Measurements from ENCODE around the gene BOLA1. TPM values are rescaled to one million over a fixed set of nuclear protein-coding genes. Genes with fewer than 3 reads are reported as not detected.

Gene BOLA1
- total and polyA plus RNA-seq, 2 of the 13 experiments (the other 11 are each of a cell fraction or from before 2014, with no cell fraction given): 3.2 to 4.2 TPM

DNA sequence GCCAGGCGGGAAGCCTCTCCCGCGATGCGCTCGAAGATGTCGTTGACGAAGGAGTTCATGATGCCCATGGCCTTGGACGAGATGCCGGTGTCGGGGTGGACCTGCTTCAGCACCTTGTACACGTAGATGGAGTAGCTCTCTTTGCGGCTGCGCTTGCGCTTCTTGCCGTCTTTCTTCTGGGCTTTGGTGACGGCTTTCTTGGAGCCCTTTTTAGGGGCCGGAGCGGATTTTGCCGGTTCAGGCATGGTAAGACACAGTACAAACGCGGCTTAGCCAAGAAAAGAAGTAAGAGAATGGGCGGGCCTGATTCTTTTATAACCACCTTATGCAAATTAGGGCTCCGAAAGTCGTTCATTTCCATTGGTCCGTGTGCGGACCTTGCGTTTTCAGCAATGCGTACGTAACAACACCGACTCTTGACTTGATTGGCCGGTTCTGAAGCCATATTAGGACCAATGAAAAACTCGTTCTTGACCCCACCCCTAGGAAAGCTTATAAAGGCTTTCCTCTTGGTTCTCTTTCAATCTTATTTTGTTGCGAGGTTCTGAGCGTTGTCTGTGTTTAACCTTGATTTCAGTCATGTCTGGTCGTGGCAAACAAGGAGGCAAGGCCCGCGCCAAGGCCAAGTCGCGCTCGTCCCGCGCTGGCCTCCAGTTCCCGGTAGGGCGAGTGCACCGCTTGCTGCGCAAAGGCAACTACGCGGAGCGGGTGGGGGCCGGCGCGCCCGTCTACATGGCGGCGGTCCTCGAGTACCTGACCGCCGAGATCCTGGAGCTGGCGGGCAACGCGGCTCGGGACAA lies 12.8 kb upstream of the BOLA1 start (continued):
- TF ChIP-seq, protein P1, sequence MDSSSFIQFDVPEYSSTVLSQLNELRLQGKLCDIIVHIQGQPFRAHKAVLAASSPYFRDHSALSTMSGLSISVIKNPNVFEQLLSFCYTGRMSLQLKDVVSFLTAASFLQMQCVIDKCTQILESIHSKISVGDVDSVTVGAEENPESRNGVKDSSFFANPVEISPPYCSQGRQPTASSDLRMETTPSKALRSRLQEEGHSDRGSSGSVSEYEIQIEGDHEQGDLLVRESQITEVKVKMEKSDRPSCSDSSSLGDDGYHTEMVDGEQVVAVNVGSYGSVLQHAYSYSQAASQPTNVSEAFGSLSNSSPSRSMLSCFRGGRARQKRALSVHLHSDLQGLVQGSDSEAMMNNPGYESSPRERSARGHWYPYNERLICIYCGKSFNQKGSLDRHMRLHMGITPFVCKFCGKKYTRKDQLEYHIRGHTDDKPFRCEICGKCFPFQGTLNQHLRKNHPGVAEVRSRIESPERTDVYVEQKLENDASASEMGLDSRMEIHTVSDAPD (CRISPR knock-in tag; IDR thresholded peaks at IDR 0.05): no peak
- peak; percentile 83 for TF ChIP-seq SAP130 (CRISPR knock-in tag; IDR thresholded peaks at IDR 0.05; ENCODE audit: low read depth)
- TF ChIP-seq, protein P2, sequence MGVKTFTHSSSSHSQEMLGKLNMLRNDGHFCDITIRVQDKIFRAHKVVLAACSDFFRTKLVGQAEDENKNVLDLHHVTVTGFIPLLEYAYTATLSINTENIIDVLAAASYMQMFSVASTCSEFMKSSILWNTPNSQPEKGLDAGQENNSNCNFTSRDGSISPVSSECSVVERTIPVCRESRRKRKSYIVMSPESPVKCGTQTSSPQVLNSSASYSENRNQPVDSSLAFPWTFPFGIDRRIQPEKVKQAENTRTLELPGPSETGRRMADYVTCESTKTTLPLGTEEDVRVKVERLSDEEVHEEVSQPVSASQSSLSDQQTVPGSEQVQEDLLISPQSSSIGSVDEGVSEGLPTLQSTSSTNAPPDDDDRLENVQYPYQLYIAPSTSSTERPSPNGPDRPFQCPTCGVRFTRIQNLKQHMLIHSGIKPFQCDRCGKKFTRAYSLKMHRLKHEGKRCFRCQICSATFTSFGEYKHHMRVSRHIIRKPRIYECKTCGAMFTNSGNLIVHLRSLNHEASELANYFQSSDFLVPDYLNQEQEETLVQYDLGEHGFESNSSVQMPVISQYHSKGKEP (CRISPR knock-in tag; IDR thresholded peaks at IDR 0.05): 0 out of 2 replicates have a peak, but pooled peaks have one; percentile 41
- TF ChIP-seq FOXA3 (CRISPR knock-in tag; IDR thresholded peaks at IDR 0.05): 0 out of 2 replicates have a peak, but pooled peaks have one; percentile 7
- TF ChIP-seq SMARCC2 (IDR thresholded peaks at IDR 0.05): no peak
- TF ChIP-seq PAWR (CRISPR knock-in tag; IDR thresholded peaks at IDR 0.05; ENCODE audit: borderline replicate concordance): no peak
- peak; percentile 39; the same call in 1 of the 2 replicates for TF ChIP-seq HDAC2 (CRISPR knock-in tag; IDR thresholded peaks at IDR 0.05)
- TF ChIP-seq ISL2 (CRISPR knock-in tag; IDR thresholded peaks at IDR 0.05): peak; percentile 41; the same call in 1 of the 2 replicates
- TF ChIP-seq HNRNPLL (IDR thresholded peaks at IDR 0.05; ENCODE audit: low read depth, low read length, poor library complexity, severe bottlenecking): peak; percentile 82
- 0 out of 2 replicates have a peak, but pooled peaks have one; percentile 13 for TF ChIP-seq ZNF343 (CRISPR knock-in tag; IDR thresholded peaks at IDR 0.05)
- TF ChIP-seq ZMAT3 (CRISPR knock-in tag; conservative IDR thresholded peaks at IDR 0.05): 0 out of 2 replicates have a peak, but pooled peaks have one; percentile 22
- TF ChIP-seq ZBTB7B (CRISPR knock-in tag; IDR thresholded peaks at IDR 0.05): peak; percentile 69; the same call in 1 of the 2 replicates
- TF ChIP-seq YEATS4 (CRISPR knock-in tag; IDR thresholded peaks at IDR 0.05; ENCODE audit: borderline replicate concordance): 0 out of 2 replicates have a peak, but pooled peaks have one; percentile 22
- TF ChIP-seq ZC3H13 (CRISPR knock-in tag; IDR thresholded peaks at IDR 0.05): peak; percentile 58
- TF ChIP-seq ZNF557 (CRISPR knock-in tag; IDR thresholded peaks at IDR 0.05): 0 out of 2 replicates have a peak, but pooled peaks have one; percentile 64
- TF ChIP-seq NFIC (IDR thresholded peaks at IDR 0.05; ENCODE audit: low read length): peak; percentile 19; the same call in 1 of the 2 replicates
- peak; percentile 69 for TF ChIP-seq ZFY (CRISPR knock-in tag; IDR thresholded peaks at IDR 0.05)
- peak; percentile 52; the same call in 1 of the 2 replicates for TF ChIP-seq MAZ (IDR thresholded peaks at IDR 0.05; ENCODE audit: borderline replicate concordance, low read depth, low read length)
- TF ChIP-seq MAZ (CRISPR knock-in tag; IDR thresholded peaks at IDR 0.05; ENCODE audit: low read depth): peak; percentile 61; the same call in 1 of the 2 replicates
- TF ChIP-seq, protein P3, sequence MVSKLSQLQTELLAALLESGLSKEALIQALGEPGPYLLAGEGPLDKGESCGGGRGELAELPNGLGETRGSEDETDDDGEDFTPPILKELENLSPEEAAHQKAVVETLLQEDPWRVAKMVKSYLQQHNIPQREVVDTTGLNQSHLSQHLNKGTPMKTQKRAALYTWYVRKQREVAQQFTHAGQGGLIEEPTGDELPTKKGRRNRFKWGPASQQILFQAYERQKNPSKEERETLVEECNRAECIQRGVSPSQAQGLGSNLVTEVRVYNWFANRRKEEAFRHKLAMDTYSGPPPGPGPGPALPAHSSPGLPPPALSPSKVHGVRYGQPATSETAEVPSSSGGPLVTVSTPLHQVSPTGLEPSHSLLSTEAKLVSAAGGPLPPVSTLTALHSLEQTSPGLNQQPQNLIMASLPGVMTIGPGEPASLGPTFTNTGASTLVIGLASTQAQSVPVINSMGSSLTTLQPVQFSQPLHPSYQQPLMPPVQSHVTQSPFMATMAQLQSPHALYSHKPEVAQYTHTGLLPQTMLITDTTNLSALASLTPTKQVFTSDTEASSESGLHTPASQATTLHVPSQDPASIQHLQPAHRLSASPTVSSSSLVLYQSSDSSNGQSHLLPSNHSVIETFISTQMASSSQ (IDR thresholded peaks at IDR 0.05; ENCODE audit: low read depth): no peak
- TF ChIP-seq, protein P3 (CRISPR knock-in tag; IDR thresholded peaks at IDR 0.05; ENCODE audit: borderline replicate concordance): peak; percentile 29; the same call in 1 of the 2 replicates
- TF ChIP-seq BHLHE40 (IDR thresholded peaks at IDR 0.05; ENCODE audit: low read length): 0 out of 2 replicates have a peak, but pooled peaks have one; percentile 5

All from HepG2 (cell line).